ENCODE measurements around the gene ARPP21. TPM values are rescaled to one million over a fixed set of nuclear protein-coding genes. Genes with fewer than 3 reads are reported as not detected.

Gene ARPP21
- total RNA-seq, 1 experiment from 2014 or later, result 0.41 TPM

GRCh38 chr3:35748144-35748543 is 108.8 kb downstream of the ARPP21 start:
- DNase-seq (ENCODE audit: low read depth), result no peak
- in situ Hi-C loops (cut with HindIII; ENCODE audit: low pct_unique_long_range_greater_than_20kb, low sequenced_read_pairs), result no loop called here

DNA sequence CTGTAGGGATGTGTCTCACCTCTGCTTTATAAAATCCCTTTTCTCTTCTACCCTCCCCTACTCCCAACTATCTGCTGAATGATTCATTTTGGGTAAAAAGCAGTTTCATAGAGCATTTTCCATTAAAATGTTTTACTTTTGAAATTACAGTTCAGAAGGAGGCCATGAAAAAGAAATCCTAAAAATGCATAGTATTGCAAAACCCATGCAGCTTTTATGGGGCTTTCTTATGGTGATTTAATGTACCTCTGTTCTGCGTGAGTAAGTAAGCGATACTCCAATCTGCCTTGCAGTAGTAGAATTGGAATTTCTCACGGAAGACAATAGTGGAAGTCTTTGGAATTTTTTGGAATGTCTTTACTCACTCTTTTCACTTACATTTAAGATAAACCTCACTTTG is 111.9 kb downstream of the ARPP21 start:
- DNase-seq (ENCODE audit: low read depth), result no peak
- in situ Hi-C loops (cut with HindIII; ENCODE audit: low pct_unique_long_range_greater_than_20kb, low sequenced_read_pairs), result no loop called here

DNA sequence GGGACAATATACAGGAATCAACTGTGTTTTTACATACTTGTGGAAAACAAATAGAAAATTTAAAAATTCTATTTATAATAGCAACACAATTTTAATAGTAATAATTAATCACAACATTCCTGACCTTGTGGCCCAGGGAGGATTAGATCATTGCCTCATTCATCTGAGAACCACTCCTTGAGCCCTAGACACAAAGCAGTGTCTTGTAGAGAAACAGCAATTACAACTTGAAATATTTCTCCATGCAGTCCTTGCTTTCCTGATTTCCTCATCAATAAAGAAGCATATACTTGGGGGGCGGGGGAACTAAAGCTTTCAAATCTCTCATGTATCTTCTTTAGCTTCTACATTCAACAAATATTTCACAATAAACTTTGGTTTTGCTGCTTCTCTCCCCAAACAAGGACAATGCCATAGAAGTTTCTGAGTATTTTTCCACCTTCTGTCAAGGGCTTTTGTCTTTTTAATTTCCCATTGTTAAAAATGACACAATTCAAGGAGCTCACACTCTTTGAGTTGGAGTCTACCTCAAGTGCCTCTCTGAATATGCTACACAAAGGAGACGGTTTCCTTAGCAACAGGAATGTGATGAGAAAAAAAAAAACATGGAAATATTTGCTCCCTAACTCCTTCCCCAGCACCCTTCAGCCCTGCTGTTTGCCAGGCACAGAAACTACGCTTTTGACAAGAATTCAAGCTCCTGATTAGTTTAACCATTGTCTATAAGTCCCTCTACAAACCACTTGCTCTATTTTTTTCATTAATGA is 118.8 kb downstream of the ARPP21 start:
- no peak for DNase-seq (ENCODE audit: low read depth)
- in situ Hi-C loops (cut with HindIII; ENCODE audit: low pct_unique_long_range_greater_than_20kb, low sequenced_read_pairs), result no loop called here

DNA sequence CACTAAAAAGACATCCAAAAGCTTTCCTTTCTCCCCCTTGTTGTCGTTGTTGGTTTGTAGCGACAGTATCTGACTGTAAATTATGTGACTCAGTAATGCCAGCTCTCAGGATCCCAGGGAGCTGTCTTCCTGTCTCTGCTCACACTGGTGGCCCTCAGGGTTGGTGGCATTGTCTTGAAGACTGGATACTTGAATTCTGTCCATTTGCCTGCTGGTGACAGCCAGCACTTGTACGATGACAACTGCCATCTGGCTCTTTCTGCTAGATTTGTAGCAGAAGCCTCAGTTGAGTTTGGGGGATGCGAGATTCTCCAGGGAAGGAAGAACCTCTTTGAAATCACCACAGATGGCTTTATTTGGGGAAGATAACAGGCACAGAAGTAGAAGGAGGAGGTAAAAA is 120.8 kb downstream of the ARPP21 start:
- no peak for DNase-seq (ENCODE audit: low read depth)
- in situ Hi-C loops (cut with HindIII; ENCODE audit: low pct_unique_long_range_greater_than_20kb, low sequenced_read_pairs), result no loop called here

GRCh38 chr3:35761311-35761710 is 122.0 kb downstream of the ARPP21 start:
- DNase-seq (ENCODE audit: low read depth), result no peak
- in situ Hi-C loops (cut with HindIII; ENCODE audit: low pct_unique_long_range_greater_than_20kb, low sequenced_read_pairs), result no loop called here

- in situ Hi-C loops (cut with HindIII; ENCODE audit: low pct_unique_long_range_greater_than_20kb, low sequenced_read_pairs), result no loop called here
- no peak for DNase-seq (ENCODE audit: low read depth)
Observed at GRCh38 chr3:35772381-35773015, 133.2 kb downstream of the ARPP21 start.

DNA sequence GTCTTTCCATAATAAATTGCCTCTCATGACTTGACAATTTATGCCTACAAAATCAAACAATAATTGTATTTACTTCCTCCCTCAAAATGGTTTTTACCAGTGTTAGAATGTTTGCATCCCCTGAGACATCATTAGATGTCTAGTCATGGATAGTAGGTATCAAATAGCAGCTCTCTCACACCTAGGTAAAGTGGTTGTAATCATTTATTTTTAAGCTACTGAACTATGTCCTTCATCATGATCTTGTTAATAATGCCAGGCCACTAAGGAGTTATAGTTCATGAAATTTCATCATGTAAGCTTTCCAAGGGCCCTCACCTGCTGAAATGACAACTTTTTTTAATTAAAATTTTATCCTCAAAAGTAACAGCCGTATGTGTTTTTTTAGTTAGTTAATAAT is 134.1 kb downstream of the ARPP21 start:
- in situ Hi-C loops (cut with HindIII; ENCODE audit: low pct_unique_long_range_greater_than_20kb, low sequenced_read_pairs), result no loop called here
- DNase-seq (ENCODE audit: low read depth), result no peak

DNA sequence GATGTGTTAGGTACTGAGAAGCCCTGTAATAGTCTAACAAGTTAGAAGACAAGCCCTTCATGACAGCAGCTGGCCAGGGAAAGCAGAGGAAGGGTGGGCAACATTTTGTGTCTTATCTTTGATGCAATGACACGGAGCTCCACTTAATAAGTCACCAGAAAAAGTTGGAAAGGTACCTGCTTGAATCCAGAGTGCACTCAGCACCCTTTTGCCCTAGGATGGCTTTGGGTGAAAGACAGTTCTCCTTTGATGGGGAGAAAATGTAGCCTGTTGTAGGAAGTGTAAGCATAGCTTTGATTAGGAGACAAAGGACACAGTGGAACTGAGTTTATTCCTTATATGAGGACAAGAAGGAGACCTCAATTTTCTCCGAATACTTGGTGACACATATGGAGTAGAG is 137.0 kb downstream of the ARPP21 start:
- DNase-seq (ENCODE audit: low read depth), result no peak
- in situ Hi-C loops (cut with HindIII; ENCODE audit: low pct_unique_long_range_greater_than_20kb, low sequenced_read_pairs), result no loop called here

GRCh38 chr3:35777065-35777464 is 137.7 kb downstream of the ARPP21 start:
- in situ Hi-C loops (cut with HindIII; ENCODE audit: low pct_unique_long_range_greater_than_20kb, low sequenced_read_pairs), result no loop called here
- no peak for DNase-seq (ENCODE audit: low read depth)

DNA sequence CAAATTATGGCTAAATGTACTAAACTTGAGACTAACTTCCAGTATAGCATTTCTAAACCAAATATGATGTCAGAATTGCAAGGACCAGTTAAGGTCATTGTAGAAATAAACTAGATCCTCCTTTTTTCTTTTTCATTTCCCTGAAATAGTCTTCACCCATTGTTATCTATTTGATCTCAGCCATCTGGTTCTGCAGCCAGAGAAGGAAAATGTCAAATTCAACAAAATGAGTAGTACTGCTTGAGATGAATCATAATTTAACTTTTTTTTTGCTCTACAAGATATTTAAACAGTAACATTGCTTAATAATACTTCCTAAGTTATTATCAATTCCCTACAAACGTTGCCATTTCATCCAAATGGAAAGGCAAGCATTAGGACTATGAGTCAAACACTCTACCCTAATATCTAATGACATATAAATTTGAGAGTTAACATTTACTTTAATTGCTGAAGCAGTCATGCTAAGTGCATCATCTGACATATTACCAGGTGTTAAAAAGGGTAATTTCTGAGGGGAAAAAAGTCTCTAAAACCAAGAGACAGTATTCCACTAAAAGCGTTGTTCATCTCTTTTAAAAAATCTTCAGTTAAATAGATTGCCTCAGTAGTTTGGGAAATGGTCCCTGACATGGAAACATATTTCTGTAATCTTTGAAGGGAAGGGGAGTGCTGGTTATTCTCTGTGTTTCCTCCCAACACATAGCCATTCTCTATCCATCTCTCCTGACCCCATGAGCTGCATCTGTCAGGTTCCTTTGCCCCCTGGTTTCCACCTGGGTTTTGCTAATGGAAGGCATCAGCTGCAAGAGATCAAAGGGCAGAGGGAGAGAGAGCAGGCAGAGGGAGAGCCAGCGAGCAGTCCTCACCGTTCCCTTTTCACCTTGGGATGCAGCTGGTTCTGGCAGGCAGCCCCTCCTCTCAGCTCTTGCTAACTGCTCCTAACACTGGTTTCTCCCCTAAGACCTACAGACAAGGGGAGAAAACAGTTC is 138.5 kb downstream of the ARPP21 start:
- DNase-seq (ENCODE audit: low read depth), result no peak
- in situ Hi-C loops (cut with HindIII; ENCODE audit: low pct_unique_long_range_greater_than_20kb, low sequenced_read_pairs), result no loop called here

DNA sequence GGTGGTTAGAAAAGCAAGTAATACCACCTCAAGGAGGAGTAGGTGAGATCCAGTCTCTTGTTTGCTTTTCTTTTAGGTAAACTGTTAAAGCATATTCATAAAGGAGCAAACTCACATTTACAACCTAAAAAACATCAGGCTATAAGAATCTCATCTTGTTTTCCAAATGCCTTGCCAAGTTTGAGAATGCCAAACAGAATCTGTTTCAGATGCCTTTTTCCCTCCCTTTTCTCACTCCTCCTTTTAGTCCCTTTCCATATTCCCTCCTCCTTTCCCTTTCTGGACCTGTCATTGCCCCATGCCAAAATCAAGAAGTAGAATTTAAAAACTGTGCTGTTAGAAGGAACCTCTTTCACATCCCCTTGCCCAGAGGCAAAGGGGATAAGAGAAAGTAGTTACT is 140.3 kb downstream of the ARPP21 start:
- in situ Hi-C loops (cut with HindIII; ENCODE audit: low pct_unique_long_range_greater_than_20kb, low sequenced_read_pairs), result no loop called here
- no peak for DNase-seq (ENCODE audit: low read depth)

DNA sequence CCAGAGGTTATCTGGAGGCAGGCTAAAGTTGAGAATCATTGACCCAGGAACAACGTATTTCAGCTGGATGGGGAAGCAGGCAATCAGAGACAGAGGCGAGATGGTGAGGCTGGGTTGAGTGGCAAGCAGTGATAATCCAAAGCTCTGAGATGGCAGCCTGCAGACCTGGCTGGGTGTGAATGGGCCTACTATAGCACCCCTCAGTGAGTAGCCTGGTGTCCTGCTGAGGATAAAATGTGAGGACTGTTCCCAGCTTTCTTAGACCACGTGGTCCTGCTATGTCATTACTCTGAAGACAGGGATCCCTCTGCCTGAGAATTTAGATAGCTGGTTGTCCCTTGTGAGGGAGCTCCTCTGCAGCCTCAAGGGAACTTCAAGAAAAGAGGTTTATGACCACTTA is 141.5 kb downstream of the ARPP21 start:
- in situ Hi-C loops (cut with HindIII; ENCODE audit: low pct_unique_long_range_greater_than_20kb, low sequenced_read_pairs), result no loop called here
- no peak for DNase-seq (ENCODE audit: low read depth)

GRCh38 chr3:35781558-35781957 is 142.2 kb downstream of the ARPP21 start:
- in situ Hi-C loops (cut with HindIII; ENCODE audit: low pct_unique_long_range_greater_than_20kb, low sequenced_read_pairs), result no loop called here
- no peak for DNase-seq (ENCODE audit: low read depth)

GRCh38 chr3:35782355-35782754 is 143.0 kb downstream of the ARPP21 start:
- in situ Hi-C loops (cut with HindIII; ENCODE audit: low pct_unique_long_range_greater_than_20kb, low sequenced_read_pairs), result no loop called here
- DNase-seq (ENCODE audit: low read depth), result no peak

DNA sequence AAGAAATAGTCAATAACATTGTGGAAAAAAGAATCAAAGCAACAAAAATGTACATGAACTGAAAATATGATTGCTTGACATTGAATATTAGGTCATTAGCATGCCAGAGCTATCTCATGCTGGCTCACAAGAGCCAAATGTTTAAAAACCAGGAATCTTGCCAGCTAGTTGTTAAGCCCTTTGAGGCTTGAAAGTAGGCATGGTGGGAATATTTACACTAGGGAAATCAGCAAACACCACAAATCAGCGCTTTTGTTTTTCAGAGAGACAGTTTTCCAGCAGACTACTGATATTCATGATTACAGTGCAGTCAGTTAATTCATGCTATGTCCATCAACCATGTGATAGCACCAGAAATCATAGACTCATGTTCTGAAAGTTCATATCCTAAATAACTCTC is 144.8 kb downstream of the ARPP21 start:
- no peak for DNase-seq (ENCODE audit: low read depth)
- in situ Hi-C loops (cut with HindIII; ENCODE audit: low pct_unique_long_range_greater_than_20kb, low sequenced_read_pairs), result no loop called here

DNA sequence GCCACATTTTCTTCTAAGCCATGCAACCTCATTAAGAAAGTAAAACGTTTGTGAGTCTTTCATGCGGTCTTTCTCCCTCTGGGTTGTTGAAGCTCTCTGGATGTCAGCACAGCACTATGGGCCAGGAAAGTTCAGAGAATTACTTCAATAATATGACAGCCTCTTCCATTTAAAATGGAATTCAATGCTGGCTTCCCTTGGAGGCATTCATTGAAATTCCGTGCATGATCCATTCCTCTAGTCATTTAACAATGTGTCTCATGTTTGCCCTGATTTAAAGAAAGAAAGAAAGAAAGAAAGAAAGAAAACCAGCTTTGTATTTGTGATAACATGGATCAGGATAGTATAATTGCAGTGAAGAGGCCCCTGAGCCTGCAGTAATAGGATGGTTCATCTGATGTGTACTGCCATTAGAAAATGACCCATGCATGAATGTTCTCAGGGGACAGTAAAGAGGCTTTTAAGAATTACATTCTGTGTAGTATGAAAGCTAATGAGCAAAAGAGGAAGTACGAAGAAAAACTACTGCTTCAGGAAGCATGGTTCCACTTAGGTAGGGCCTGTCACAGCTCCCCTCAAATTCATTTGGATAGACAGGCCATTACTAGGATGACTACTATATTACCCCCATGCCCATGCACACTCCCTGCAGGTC is 146.0 kb downstream of the ARPP21 start:
- DNase-seq (ENCODE audit: low read depth), result no peak
- in situ Hi-C loops (cut with HindIII; ENCODE audit: low pct_unique_long_range_greater_than_20kb, low sequenced_read_pairs), result no loop called here

DNA sequence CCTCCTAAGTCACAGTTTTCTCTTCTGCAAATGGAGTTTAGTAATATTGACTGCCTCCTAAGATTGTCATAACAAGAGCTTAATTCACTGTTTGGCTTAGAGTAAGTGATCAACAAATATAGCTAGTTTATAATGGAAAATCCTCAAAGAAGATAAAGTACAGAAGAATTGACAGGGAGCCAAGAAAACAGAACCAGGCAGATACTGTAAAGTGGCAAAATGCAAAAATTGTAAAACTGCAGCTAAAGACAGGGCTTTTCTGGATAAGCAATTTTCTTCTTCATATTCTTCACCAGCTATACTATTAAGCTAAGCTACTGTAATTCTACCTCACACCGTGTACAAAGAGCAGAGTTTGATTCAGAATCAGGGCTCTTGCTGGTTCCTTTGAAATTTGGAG is 148.6 kb downstream of the ARPP21 start:
- in situ Hi-C loops (cut with HindIII; ENCODE audit: low pct_unique_long_range_greater_than_20kb, low sequenced_read_pairs), result no loop called here
- no peak for DNase-seq (ENCODE audit: low read depth)

- DNase-seq (ENCODE audit: low read depth), result no peak
- in situ Hi-C loops (cut with HindIII; ENCODE audit: low pct_unique_long_range_greater_than_20kb, low sequenced_read_pairs), result no loop called here
Observed at GRCh38 chr3:35789042-35789831, 149.9 kb downstream of the ARPP21 start.

Measured in Caki2 (cell line).